ENCODE data around the gene RNF224.

RNF224 gene

GRCh38 chr9:137192859-137193258, 34.4 kb upstream of the RNF224 start:
- DNase-seq: no peak

DNA sequence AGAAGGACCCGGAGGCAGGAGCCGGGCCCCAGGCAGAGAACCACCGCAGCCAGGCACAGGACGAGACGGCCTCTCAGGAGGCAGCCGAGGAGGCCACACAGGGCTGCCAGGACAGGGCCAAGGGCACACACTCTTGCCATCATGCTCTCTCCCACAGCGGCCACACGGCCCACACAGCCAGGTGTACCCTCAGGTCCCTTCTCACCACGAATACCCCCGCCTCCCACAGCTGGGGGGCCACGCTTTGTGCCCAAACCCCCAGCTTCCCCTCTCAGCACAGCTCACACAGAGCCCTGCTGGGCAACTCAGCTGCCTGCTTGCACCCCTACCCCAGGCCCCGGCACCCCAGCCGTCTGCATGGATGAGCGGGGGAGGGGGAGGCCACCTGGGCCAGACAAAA, 33.5 kb upstream of the RNF224 start:
- DNase-seq: no peak

- DNase-seq: no peak
Measured at GRCh38 chr9:137194388-137194787, 32.9 kb upstream of the RNF224 start.

GRCh38 chr9:137194909-137195308, 32.4 kb upstream of the RNF224 start:
- no peak for DNase-seq

- DNase-seq: no peak
Measured at GRCh38 chr9:137195525-137196220, 31.6 kb upstream of the RNF224 start.

DNA sequence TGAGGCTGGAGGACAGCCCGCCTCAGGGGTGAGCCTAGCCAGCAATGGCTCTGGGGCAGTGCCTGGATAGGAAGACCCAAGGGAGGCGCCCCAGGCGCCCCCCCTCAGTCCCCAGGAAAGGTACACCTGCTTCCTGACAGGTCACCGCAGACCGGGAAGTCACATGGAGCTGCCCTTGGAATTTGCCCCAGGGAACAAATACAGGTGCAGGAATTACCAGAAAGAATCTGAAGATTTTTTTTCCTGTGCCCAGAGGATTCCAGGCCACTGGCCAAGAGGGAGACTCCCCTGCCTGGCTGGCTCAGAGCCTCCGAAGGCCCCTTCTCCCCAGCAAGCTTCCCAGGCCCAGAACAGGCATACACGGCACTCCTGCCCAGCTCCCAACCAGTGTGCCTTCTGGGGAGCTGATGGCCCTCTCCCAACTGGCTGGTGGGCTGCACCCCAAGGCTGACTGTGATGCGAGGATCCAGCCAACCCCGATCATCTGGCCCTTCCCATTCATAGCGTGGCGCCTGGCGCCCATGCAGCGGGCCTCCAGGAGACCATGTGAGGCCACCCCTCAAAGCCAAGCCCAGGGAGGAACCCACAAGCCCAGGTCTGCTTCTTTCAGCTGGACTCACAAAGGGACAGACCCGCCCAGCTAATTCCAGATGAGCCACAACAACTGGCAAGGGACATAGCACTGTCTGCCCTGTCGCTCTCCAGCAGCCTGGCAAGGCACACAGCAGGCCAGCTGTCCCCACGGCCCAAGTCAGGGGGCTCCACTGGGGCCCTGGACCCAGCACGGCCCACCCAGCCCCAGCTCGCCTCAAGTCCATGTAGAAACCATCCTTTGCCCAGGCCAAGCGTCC, 29.0 kb upstream of the RNF224 start:
- no peak for DNase-seq

- no peak for DNase-seq
Measured at GRCh38 chr9:137198902-137199283, 28.4 kb upstream of the RNF224 start.

DNA sequence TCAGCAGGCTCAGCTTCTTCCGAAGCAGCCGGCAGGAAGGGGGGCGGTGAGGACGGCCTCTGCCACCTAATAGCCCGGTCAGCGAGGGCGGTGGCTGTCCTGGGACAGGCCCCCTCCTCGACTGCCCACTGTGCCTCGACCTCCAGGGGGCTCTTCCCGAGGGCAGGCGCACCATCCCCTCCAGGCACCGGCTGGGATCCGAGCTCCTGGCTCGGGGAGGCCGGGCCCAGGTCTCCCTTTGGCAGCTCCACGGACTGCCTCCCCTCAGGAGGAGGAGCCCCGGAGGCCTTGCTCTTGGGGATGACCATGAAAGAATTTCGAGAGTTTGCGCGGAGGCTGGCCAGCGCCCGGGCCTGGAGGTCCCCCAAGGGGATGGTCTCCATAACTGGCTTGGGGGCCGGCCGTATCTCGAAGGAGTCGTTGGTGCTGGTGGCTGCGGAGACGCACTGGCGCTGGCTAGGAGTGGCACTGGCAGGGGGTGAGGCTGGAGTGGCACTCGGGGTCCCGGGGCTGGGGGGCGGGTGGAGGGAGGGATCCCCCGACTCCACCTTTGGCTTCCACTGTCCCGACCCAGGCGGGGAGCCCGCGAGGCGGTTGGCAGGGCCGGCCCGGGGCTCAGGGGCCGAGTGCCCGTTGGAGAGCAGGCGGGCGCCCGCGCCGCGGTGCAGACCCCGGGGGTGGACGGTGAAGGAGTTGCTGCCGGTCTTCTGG, 27.7 kb upstream of the RNF224 start:
- no peak for DNase-seq

DNA sequence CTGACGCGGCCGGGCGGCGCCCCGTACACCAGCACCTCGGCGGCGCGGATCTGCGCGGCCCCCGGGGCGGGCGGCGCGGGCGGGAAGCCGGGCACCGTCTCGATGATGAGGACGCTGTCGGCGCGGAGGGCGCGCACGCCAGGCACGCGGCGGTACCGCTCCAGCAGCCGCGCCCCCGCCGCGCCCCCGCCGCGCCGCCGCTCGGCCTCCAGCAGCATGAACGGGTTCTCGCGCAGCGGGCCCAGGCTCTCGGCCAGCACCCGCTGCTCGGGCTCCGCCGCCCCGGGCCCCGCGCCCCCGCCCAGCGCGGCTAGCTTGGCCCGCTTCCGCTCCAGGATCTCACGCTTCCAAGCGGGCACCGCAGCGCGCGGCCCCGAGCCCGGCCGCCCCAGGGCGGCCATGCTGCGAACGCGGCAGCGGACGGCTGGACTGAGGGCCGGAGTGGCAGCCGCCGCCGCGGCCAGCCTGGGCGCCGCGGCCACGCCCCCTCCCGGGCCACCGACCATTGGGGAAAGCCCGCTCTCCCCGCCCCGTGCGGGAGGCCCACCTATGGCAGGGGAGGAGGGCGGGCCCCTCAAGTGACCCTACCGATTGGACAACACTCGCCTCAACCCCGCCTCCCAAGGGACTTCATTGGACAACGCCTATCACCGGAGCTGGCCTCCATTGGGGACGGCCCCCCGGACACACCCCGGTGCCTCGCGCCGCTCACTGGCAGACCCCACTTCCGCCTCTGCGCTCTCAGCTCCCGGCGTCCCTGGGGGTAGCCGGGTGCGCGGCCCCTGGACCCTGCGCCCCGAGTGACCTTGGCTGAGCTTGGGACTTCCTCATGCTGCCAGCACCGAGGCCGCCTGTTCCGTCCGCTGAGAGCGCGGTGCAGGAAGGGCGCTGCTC, 26.7 kb upstream of the RNF224 start, which contains the start of gene TPRN:
Gene TPRN (minus strand): TSS at position 431 of the 894 bp plus-strand sequence. CDS start 30 bp downstream, at position 401.
- DNase-seq: peak; percentile 100

DNA sequence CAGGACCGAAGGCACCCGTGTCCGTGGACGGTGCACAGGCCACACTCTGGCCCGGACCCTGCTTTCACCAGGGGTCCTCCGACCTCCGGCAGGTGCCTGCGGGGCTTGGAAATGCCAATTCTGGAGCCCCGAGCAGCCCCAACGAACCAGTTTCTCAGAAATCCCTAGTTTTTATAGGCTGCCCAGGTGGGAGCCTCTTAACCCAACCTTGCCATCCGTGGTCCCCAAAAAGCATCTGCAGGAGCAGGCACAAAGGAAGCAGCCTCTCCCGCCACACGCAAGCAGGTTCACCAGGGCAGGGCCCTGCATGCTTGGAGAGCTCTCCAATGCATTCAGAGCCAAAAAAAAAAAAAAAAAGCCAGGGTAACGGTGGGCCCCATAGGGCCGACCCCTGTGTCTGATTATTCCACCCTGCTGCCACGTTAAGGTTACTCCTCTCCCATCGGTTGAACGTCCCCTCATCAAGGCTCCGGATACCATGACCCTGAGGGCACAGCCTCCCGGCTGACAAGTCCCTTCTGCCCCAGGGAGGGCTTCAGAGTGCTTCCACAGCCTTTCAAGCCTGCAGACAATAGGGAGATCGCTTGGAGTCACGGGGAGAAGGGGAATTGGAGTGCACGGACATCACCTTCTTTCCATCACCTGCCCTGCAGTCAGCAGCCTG, 26.0 kb upstream of the RNF224 start:
- DNase-seq: no peak

- DNase-seq: no peak
Measured at GRCh38 chr9:137202966-137203365, 24.3 kb upstream of the RNF224 start.

DNA sequence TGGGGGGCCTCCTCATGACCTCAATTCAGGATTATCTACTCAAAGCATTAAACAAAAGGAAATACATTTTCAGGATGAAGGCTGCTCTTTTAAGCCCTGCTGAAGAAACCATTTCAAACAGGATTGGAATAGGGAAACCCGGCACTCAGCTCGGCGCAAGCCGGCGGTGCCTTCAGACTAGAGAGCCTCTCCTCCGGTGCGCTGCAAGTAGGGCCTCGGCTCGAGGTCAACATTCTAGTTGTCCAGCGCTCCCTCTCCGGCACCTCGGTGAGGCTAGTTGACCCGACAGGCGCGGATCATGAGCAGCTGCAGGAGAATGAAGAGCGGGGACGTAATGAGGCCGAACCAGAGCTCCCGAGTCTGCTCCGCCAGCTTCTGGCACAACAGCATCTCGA, 22.6 kb upstream of the RNF224 start:
- DNase-seq: no peak

GRCh38 chr9:137205126-137206069, 21.9 kb upstream of the RNF224 start, which contains the start of the genes NDOR1 and TMEM203:
Gene NDOR1 (plus strand): TSS chr9:137205700. CDS start chr9:137205778, 78 bp downstream.
Gene TMEM203 (minus strand): TSS chr9:137205648. CDS start chr9:137205414, 234 bp downstream.
- DNase-seq: peak; percentile 96

- DNase-seq: no peak
Measured at GRCh38 chr9:137206602-137207001, 20.7 kb upstream of the RNF224 start.

DNA sequence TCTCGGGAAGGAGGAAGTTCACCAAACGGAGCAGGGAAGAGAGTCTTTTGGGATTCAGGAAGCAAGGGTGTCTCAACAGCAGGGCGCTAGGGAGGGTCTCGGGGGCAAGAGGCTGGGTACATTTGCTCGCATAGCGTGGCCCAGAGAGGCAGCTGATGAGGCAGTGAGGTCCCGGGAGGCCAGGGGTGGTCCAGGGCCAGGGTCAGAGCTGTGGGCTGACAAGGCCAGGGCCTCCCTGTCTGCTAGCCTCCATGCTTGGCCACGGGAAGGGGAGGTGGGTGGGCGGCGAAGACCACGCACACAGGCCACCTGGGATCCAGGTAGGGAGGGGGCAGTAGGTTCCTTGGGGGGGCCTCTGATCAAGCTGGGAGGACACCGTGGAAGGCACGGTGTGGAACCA, 15.8 kb upstream of the RNF224 start:
- DNase-seq: no peak

GRCh38 chr9:137212520-137212919, 14.8 kb upstream of the RNF224 start:
- DNase-seq: no peak

DNA sequence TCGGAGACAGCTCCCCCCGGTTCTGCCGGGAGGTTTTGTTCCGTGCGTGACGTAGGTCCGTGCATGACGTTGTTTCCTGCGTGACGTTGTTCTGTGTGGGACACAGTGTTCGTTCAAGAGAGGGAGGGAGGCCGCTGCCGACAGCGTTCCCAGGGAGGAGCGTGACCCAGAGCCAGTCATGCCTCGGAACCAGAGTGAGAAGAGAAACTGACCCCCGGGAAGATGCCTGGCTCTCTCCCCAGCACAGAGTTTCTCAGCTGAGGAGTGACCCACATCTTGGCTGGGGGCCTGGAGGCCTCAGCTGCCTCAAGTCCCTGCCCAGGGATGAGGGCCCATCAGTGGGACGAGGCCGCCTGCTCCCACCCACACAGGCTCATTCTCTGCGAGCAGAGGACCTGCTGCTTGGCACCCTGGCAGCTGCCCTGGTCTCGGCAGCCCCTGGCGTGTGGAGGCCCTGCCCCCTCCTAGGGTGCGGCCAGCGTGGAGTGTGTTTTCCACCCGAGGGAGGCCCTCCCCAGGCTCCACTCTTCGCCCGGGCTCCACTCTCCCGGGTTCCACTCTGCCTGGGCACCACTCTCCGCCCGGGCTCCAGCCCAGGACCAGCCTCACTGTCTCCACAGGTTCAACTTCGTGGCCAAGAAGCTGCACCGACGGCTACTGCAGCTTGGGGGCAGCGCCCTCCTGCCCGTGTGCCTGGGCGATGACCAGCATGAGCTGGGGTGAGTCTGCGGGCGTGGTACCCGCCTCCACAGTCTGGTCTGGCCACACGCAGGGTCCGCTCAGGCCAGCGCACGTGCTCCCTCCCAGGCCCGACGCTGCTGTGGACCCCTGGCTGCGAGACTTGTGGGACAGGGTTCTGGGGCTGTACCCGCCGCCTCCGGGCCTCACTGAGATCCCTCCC, 13.9 kb upstream of the RNF224 start:
- no peak for DNase-seq

DNA sequence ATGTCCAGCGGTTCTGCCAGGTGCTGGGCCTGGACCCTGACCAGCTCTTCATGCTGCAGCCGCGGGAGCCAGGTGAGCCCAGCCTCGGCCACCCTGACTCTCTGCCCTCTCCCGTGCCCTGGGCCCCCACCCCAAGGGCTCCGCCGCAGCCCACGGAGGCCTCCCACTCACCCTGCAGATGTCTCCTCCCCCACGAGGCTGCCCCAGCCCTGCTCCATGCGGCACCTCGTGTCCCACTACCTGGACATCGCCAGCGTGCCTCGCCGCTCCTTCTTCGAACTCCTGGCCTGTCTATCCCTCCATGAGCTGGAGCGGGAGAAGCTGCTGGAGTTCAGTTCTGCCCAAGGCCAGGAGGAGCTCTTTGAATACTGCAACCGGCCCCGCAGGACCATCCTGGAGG, 12.7 kb upstream of the RNF224 start:
- no peak for DNase-seq

DNA sequence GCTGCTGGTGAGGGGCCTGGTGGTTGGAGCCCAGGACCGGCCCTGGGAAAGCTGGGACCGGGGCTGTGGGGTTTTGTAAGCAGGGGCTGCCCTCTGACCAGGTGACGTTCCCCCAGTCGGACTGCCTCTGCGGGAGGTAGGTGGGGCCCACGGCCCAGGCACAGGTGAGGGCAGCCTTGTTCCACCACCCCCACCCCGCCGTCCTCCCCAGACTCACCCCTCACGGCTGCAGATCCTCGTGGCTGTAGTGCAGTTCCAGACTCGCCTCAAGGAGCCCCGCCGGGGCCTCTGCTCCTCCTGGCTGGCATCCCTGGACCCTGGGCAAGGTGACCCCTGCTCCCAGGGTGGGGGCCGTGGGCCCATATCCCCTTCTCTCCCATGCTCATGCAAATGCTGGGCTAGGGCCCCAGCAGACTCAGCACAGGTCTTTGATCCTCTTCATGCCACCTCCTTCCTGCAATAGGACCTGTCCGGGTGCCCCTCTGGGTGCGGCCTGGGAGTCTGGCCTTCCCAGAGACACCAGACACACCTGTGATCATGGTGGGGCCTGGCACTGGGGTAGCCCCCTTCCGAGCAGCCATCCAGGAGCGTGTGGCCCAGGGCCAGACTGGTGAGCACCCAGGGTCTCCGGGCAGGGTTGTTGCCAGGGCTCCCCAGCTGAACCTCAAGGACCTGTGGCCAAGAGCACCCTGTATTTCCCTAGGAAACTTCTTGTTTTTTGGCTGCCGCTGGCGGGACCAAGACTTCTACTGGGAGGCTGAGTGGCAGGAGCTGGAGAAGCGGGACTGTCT, 11.9 kb upstream of the RNF224 start:
- no peak for DNase-seq

All from hematopoietic multipotent progenitor cell treated with erythropoietin and hydrocortisone succinate and interleukin-3 and kit ligand, for 4 days (in vitro differentiated cells).